HG03342 (cell line): ENCODE data around the gene FAM120B.
"Not testable (repeated sequence)": the region's sequence is repeated elsewhere in the genome, so short reads cannot be mapped to it uniquely, and the experiment has no call there.

ENCODE experiments used
- ATAC-seq: cut with Tn5 transposase; IDR thresholded peaks from one replicate; pipeline ENCODE4 v1.9.1; 2021; ENCODE audit warnings: mild to moderate bottlenecking, moderate library complexity; ENCODE audit not compliant: unreplicated experiment

The FAM120B gene, protein sequence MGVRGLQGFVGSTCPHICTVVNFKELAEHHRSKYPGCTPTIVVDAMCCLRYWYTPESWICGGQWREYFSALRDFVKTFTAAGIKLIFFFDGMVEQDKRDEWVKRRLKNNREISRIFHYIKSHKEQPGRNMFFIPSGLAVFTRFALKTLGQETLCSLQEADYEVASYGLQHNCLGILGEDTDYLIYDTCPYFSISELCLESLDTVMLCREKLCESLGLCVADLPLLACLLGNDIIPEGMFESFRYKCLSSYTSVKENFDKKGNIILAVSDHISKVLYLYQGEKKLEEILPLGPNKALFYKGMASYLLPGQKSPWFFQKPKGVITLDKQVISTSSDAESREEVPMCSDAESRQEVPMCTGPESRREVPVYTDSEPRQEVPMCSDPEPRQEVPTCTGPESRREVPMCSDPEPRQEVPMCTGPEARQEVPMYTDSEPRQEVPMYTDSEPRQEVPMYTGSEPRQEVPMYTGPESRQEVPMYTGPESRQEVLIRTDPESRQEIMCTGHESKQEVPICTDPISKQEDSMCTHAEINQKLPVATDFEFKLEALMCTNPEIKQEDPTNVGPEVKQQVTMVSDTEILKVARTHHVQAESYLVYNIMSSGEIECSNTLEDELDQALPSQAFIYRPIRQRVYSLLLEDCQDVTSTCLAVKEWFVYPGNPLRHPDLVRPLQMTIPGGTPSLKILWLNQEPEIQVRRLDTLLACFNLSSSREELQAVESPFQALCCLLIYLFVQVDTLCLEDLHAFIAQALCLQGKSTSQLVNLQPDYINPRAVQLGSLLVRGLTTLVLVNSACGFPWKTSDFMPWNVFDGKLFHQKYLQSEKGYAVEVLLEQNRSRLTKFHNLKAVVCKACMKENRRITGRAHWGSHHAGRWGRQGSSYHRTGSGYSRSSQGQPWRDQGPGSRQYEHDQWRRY

GRCh38 chr6:170306324-170307079, at the start of gene FAM120B:
Gene FAM120B (plus strand): TSS chr6:170306758. CDS start chr6:170317391, 10,633 bp downstream.
- peak; percentile 95 for ATAC-seq

DNA sequence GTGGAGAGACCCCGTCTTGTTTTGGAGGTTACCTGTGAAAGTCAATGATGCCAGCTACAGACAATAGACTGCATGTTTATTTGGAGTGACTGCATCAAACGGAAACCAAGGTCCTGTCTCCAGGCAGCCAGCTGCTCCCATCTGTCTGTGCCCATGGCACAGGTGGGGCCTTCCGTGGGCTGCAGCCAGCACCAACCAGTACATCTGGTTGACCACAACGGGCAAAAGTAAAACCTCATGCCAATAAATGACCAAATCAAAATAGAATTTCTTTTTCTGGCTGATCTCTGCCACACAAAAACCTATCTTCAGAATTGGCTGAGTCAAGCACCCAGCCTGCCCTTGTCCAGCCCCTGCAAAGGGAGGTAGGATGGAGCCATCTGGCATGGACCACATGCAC, 49.2 kb upstream of the FAM120B start:
- ATAC-seq = no peak

DNA sequence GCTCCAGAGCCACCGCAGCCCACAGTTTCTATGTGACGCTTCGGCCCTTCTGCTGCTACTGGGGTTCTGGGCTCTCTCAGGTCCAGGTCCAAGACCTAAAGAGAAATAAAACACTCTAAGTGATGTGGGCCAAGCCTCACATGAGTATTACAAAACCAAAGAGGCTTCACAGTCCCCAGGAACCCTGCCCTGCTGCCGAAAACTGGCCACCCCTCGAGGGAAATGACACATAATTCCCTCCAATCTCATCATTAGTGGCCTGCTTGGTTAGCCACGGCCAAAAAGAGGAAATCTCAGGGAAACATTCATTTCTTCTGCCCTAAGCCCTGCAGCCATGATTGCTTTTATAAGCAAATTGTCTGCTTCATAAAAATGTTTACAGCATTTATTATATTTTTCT, 48.2 kb upstream of the FAM120B start:
- no peak for ATAC-seq

DNA sequence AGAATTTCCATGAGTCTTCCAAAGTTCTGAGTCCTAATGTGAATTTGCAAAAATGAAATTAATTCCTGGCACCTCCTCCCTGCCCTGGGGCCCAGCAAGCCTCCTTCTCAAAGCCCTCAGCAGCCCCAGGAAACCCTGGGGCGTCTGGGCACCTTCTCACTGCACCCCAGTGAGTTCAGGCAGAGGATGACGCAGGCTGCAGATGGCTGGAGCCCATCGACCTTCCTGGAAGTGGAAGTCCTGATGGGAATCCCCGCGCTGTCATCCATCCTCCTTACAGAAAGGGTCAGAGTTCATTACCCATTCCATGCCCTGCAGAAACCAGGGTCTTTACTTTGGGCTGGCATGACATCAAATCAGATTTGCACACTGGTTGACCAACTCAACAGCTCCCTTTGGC, 47.3 kb upstream of the FAM120B start:
- ATAC-seq = no peak

DNA sequence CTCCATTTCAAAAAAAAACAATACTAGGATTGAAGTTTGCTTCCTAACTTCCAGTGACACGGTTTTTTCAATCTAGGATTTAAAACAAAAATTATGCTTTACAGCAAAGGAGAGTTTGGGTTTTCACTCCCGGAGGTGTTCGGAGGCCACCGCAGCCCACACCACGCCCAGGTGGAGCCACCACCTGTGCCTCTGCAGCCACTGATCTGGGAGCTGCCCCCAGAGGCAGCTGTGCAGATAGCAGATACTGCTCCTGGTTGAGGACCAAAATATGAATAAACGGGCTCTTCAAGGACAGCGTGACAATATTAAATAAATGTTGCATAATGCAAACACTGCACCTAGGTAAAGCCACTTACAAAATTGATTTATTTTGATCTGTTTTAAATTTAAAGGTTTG, 45.9 kb upstream of the FAM120B start:
- ATAC-seq = no peak

GRCh38 chr6:170261643-170262488, 44.7 kb upstream of the FAM120B start:
- no peak for ATAC-seq

GRCh38 chr6:170262489-170263088, 44.0 kb upstream of the FAM120B start:
- no peak for ATAC-seq

GRCh38 chr6:170263410-170263809, 43.1 kb upstream of the FAM120B start:
- no peak for ATAC-seq

DNA sequence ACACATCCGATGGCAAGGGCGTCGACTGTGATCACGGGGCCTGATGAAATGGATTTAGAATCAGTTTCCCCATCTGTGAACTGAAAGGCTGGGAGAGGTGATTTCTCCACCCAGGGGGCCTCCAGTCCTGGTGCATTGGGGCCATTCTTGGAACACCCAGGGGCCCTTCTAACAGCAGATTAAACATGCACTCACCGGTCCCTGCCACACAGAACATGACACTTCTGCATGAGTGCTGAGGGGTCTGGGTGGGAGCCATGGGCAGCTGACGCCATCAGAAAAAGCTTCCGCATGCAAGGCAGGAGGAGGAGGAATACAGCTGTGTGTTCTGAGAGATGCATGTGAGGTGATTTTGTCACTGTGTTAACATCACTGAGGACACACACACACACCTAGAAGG, 42.5 kb upstream of the FAM120B start:
- ATAC-seq = no peak

- not testable (repeated sequence) for ATAC-seq
These were observed 41.9 kb upstream of the FAM120B start for GRCh38 chr6:170264644-170265043.

GRCh38 chr6:170265655-170266054, 40.9 kb upstream of the FAM120B start:
- ATAC-seq = no peak

- no peak for ATAC-seq
These were observed 40.3 kb upstream of the FAM120B start for GRCh38 chr6:170266061-170266825.

DNA sequence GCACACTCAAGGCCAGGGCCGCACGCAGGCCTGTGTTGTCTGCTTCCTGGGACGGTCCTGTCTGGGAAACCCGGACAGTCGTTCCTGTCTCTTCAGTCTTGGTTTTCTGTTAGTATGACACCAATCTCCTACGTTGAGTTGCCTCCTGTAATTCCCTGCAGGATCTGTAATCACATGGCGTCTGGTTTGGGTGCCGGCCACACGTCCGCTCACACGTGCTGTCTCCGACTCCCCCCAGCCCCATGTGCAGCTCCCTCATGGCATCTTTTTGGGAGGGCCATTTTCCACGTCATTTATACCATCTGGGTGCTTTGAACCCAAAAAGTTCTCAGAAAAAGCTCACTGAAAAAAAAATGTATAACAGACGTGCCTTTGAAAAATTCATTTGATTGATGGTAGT, 38.9 kb upstream of the FAM120B start:
- ATAC-seq = no peak

- no peak for ATAC-seq
These were observed 38.1 kb upstream of the FAM120B start for GRCh38 chr6:170268216-170269129.

- ATAC-seq = no peak
These were observed 37.3 kb upstream of the FAM120B start for GRCh38 chr6:170269151-170269845.

- ATAC-seq = no peak
These were observed 36.6 kb upstream of the FAM120B start for GRCh38 chr6:170269846-170270541.
